Kidney (tissue), 14 donors: ENCODE results near the gene ABLIM2. TPM values are rescaled to one million over a fixed set of nuclear protein-coding genes. Genes with fewer than 3 reads are reported as not detected.
"Not testable (repeated sequence)": the region's sequence is repeated elsewhere in the genome, so short reads cannot be mapped to it uniquely, and the experiment has no call there.

Source experiments
- DNase-seq, 5 donors: peaks; one replicate each; pipeline ENCODE4 v3.0.0-alpha.2; 2013 to 2020
- FAIRE-seq: peaks from 2 replicates; lab custom pipeline; 2012; peaks lifted over from hg19 to GRCh38; lab: Jason Lieb, UNC
- H3K27ac ChIP-seq, 2 donors: one replicate each; pipeline ENCODE4 v1.7.0; 2013; ENCODE audit warnings: low read depth in 2 of 2, low read length in 2 of 2, inconsistent platforms in 1 of 2
- H3K27me3 ChIP-seq: one replicate; pipeline ENCODE4 v1.7.1; 2013; ENCODE audit warnings: low read length, inconsistent platforms; ENCODE audit not compliant: control insufficient read depth, insufficient read depth
- H3K36me3 ChIP-seq, 3 donors: one replicate each; pipeline versions ENCODE4 v1.7.0 to v1.7.1; 2013; ENCODE audit warnings: low read length in 3 of 3, control low read depth in 1 of 3, inconsistent platforms in 1 of 3; ENCODE audit not compliant: insufficient read depth in 3 of 3, control insufficient read depth in 2 of 3
- H3K4me1 ChIP-seq, 3 donors: one replicate each; pipeline versions ENCODE4 v1.7.0 to v1.7.1; 2013; ENCODE audit warnings: low read length in 3 of 3, inconsistent platforms in 1 of 3, low read depth in 1 of 3; ENCODE audit not compliant: control insufficient read depth in 2 of 3, insufficient read depth in 2 of 3
- H3K4me3 ChIP-seq, 3 donors: one replicate each; pipeline versions ENCODE4 v1.7.0 to v1.8.1; 2013; ENCODE audit warnings: low read length in 3 of 3, control low read depth in 1 of 3, inconsistent platforms in 1 of 3
- H3K9ac ChIP-seq, 3 donors: one replicate each; pipeline versions ENCODE4 v1.7.0 to v1.7.1; 2013; ENCODE audit warnings: low read length in 3 of 3, control low read depth in 1 of 3, inconsistent platforms in 1 of 3
- H3K9me3 ChIP-seq, 3 donors: one replicate each; pipeline versions ENCODE4 v1.7.0 to v1.7.1; 2013; ENCODE audit warnings: low read length in 3 of 3, control low read depth in 1 of 3, inconsistent platforms in 1 of 3; ENCODE audit not compliant: control insufficient read depth in 2 of 3, insufficient read depth in 1 of 3
- CTCF ChIP-seq: IDR thresholded peaks from 3 replicates; pipeline ENCODE4 v1.5.1; 2012; ENCODE audit warnings: mild to moderate bottlenecking, moderate library complexity, borderline replicate concordance; ENCODE audit not compliant: insufficient read depth; ENCODE audit errors: extremely low read depth
- intact Hi-C: fragments of 100-400 bp; cut with DNase I; formaldehyde crosslinking; loops from one replicate; pipeline ENCODE4 v1.11.1; 2022
- polyA plus RNA-seq: library from polyadenylated mRNA; stranded (reverse); fragments of 350-450 nt; fragmentation: Illumina TruSeq; extraction: RNeasy Lipid Tissue Mini Kit (QIAGEN cat#74804); gene quantifications from one replicate; pipeline ENCODE4 v1.2.3, GENCODE V29; 2014; ENCODE audit warnings: low read depth, low replicate concordance; ENCODE audit not compliant: insufficient read depth
- total RNA-seq: library from RNA; stranded (reverse); fragmentation: NEBNext Ultra II Directional; extraction: Animal tissue kit (Norgen Biotek cat#: 25700); gene quantifications from one replicate; pipeline ENCODE4 v1.2.1, GENCODE V29; 2021
- donor health status: control.
- donor health status: control.
- donor health status: control.
- donor health status: control.
- donor health status: control.
- donor health status: DM: yes; HTN: yes; CAD: no.
- donor health status: Normal renal cell carcinoma (clear cell type).

Gene ABLIM2
- total and polyA plus RNA-seq, 2 donors from 2014 or later: 9.5 to 23.3 TPM

- H3K4me1 ChIP-seq: peaks cover 0 to 2% (median 0%) of the 10 kb centered on the region in 3 donors
- DNase-seq: no peak
- H3K9ac ChIP-seq: no peak overlapping the region
- FAIRE-seq: no peak
- H3K27me3 ChIP-seq: no peaks in the 10 kb centered on the region
- intact Hi-C loops: no loop called here
- no peak for TF ChIP-seq CTCF
- no peaks in the 10 kb centered on the region for H3K36me3 ChIP-seq
- no peak overlapping the region for H3K27ac ChIP-seq
- no peaks in the 10 kb centered on the region for H3K9me3 ChIP-seq
- no peak overlapping the region for H3K4me3 ChIP-seq
Observed at GRCh38 chr4:8141935-8142334, 16.7 kb downstream of the ABLIM2 start.

GRCh38 chr4:8140915-8141314 lies 17.7 kb downstream of the ABLIM2 start:
- FAIRE-seq: no peak
- no peaks in the 10 kb centered on the region for H3K36me3 ChIP-seq
- no peaks in the 10 kb centered on the region for H3K27me3 ChIP-seq
- H3K4me3 ChIP-seq: no peak overlapping the region
- H3K9me3 ChIP-seq: no peaks in the 10 kb centered on the region
- peaks cover 0 to 2% (median 0%) of the 10 kb centered on the region in 3 donors for H3K4me1 ChIP-seq
- DNase-seq: no peak
- no peak overlapping the region for H3K27ac ChIP-seq
- intact Hi-C loops: no loop called here
- H3K9ac ChIP-seq: no peak overlapping the region
- TF ChIP-seq CTCF: no peak

- DNase-seq, H3K4me1 ChIP-seq, H3K4me3 ChIP-seq, H3K27ac ChIP-seq, H3K9me3 ChIP-seq, FAIRE-seq, intact Hi-C loops, H3K9ac ChIP-seq, H3K36me3 ChIP-seq, H3K27me3 ChIP-seq: not testable (repeated sequence)
Observed at GRCh38 chr4:8139726-8140125, 18.9 kb downstream of the ABLIM2 start.

GRCh38 chr4:8136972-8137710 lies 21.5 kb downstream of the ABLIM2 start:
- FAIRE-seq: no peak
- TF ChIP-seq CTCF: no peak
- Histone ChIP-seq H3K9me3 (no peaks in the 10 kb centered on the region), H3K27ac (no peak overlapping the region), H3K36me3 (no peaks in the 10 kb centered on the region), H3K27me3 (no peaks in the 10 kb centered on the region), H3K4me3 (no peak overlapping the region), H3K9ac (no peak overlapping the region), H3K4me1 (no peaks in the 10 kb centered on the region)
- intact Hi-C loops: no loop called here
- DNase-seq: no peak
